Stimulated activated CD8-positive, alpha-beta memory T cell treated with anti-CD3 and anti-CD28 coated beads, Interleukin-7, amount 100 ng/mL, for 4 hours (primary cell): Measurements from ENCODE around the gene TMPRSS12.
"Not testable (repeated sequence)": the region's sequence is repeated elsewhere in the genome, so short reads cannot be mapped to it uniquely, and the experiment has no call there.

Source experiments
- DNase-seq, 2 donors: peaks; one replicate each; pipeline ENCODE4 v3.0.0-alpha.2; 2020; ENCODE audit warnings: low read depth in 2 of 2

The TMPRSS12 gene

GRCh38 chr12:50926415-50926814 is 83.7 kb downstream of the TMPRSS12 start:
- DNase-seq, result no peak

- DNase-seq, result not testable (repeated sequence)
Observed at GRCh38 chr12:50926932-50927331, 84.2 kb downstream of the TMPRSS12 start.

- no peak for DNase-seq
Observed at GRCh38 chr12:50927356-50927755, 84.6 kb downstream of the TMPRSS12 start.

GRCh38 chr12:50927766-50928224 is 85.1 kb downstream of the TMPRSS12 start:
- DNase-seq, result no peak

GRCh38 chr12:50928392-50928791 is 85.7 kb downstream of the TMPRSS12 start:
- DNase-seq, result no peak

GRCh38 chr12:50929831-50930230 is 87.1 kb downstream of the TMPRSS12 start:
- DNase-seq, result no peak

GRCh38 chr12:50930477-50930876 is 87.8 kb downstream of the TMPRSS12 start:
- DNase-seq, result not testable (repeated sequence)

- DNase-seq, result no peak
Observed at GRCh38 chr12:50932787-50933280, 90.1 kb downstream of the TMPRSS12 start.

GRCh38 chr12:50933459-50934124 is 90.9 kb downstream of the TMPRSS12 start:
- no peak for DNase-seq

GRCh38 chr12:50934371-50934851 is 91.7 kb downstream of the TMPRSS12 start:
- DNase-seq, result no peak

- DNase-seq, result no peak
Observed at GRCh38 chr12:50934981-50935807, 92.5 kb downstream of the TMPRSS12 start.

- no peak for DNase-seq
Observed at GRCh38 chr12:50936821-50937530, 94.2 kb downstream of the TMPRSS12 start.
